NOMO-1 (cell line): ENCODE data around the gene GTF2H2.
"Not testable (repeated sequence)": the region's sequence is repeated elsewhere in the genome, so short reads cannot be mapped to it uniquely, and the experiment has no call there.

Experiments
- DNase-seq, 2 experiments: peaks; one replicate each; lab custom pipeline; 2025; ENCODE audit not compliant: unreplicated experiment in 2 of 2; lab: John Stamatoyannopoulos, UW

Gene GTF2H2

DNA sequence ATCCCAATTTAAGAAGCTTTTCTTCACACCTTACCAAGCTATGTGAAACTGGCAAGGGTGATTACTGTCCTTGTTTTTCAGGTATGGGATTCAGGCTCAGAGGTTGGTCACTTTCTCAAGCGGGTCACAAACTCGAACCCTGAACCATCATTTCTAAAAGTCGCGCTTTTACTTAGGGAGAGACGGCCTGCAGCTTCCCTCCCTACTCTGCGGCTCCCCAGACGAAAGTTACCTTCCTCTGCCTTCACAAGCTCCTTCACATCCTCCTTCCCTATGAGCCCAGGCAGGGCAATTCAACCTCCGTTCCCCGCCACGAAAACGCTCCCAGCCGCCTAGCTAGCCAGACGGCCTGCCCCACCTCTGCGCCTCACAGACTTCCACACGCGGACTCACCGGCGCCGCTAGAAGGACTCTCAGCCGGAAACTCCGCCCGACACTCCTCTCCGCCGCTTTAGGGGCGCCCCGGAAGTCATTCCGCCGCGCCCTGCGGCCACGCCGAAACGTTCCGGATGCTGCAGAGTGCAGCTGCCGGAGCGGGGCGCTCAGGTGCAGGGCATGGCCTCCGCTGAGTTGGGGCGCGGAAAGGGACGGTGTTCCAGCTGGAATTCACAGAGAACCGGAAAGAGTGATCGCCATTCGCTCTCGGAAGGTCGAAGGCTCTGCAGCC, at the start of gene GTF2H2:
Gene GTF2H2, minus strand, starts transcription at position 415 of the 667 bp plus-strand sequence. CDS start 4,913 bp downstream, outside the sequence.
- not testable (repeated sequence) for DNase-seq

DNA sequence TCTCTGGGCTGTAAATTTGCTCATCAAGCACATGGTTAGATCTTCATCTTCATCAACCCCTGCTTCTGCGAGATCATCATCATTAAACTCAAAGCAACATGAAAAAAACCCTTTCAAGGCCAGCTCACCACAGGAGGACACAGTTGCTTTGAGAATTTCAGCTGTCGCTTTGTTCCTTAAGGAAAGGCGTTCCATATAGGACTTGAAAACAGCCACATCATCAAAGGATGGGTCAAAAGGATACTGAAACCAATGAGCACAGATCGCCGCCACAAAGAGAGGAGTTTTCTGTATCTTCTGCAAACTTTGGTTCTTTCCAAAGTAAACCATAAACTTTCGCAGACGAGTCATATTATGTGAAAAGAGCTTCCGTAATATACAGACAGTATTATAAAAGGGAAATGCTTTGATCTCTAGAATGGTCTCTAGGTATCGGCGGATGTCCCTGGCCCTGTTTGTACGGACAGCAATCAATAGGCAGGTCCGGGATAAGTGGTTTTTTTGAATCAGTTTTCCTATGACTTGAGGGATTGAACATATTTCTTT, 42.3 kb upstream of the GTF2H2 start:
- DNase-seq: not testable (repeated sequence)

DNA sequence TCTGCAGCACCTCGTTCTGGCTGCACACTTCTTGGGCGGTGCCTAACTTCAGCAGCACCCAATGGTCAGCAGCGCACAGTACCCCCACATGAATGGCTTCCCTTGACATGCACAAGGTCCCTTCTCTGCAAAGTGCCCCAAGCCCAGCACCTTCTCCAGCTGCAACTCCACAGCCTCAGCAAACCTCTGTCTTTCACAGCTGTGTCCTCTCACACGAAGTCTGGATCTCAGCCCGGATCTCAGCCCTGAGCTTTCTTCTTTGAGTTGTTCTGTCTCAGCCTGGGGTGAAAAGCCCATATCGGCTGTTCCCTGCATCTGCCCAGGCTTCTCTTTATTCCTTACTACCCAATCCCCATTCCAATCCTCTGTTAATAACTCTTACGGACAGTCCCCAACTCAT, 32.5 kb upstream of the GTF2H2 start:
- DNase-seq: not testable (repeated sequence)

DNA sequence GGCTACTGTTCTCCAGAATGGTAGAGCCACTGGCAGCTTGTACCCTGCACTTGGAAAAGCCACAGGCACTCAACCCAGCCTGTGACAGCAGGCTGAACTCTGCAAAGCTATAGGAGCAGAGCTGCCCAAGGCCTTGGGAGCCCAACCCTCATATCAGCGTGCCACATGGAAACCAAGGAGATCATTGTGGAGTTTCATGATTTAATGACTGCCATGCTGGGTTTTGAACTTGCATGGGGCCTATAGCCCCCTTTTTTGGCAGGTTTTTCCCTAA, 30.4 kb upstream of the GTF2H2 start:
- not testable (repeated sequence) for DNase-seq

DNA sequence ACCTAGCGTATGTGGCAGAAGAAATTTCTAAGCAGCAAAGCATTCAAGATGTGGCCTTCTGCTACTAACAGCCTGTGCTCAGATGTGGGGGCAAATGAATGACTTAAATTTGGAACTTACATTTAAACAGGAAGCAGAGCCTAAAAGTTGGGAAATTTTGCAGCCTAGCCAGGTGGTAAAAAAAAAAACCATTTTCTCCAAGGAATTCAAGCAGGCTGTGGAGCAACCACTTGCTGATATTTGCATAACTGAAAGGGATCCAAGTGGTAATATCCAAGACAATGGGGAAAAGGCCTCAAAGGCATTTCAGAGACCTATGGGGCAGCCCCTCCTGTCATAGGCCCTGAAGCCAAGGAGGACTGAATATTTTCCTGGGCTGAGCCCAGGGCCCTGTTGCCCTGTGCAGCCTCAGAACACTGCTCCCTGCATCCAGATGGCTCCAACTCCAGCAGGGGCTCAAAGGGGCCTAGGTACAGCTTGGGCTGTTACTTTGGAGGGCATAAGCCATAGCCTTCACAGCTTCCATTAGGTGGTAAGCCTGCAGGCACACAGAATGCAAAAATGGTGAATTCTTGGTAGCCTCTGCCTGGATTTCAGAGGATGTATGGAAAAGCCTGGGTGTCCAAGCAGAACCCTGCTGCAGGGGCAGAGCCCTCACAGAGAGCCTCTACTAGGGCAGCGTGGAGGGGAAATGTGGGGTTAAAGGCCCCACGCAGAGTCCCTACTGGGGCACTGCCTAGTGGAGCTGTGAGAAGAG, 29.9 kb upstream of the GTF2H2 start:
- DNase-seq: not testable (repeated sequence)

DNA sequence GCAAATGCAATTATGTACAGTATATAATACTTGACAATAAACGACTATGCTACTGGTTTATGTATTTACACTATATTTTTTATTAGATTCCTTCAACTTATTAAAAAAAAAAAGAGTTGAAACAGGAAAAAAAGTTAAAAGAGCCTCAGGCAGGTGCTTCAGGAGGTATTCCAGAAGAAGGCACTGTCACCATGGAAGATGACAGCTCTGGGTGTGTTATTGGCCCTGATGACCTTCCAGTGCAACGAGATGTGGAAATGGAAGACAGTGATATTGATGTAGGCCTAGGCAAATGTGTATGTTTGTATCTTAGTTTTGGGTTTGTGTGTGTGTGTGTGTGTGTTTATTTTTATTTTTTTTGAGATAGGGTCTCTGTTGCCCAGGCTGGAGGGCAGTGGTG, 22.3 kb upstream of the GTF2H2 start:
- DNase-seq: not testable (repeated sequence)

DNA sequence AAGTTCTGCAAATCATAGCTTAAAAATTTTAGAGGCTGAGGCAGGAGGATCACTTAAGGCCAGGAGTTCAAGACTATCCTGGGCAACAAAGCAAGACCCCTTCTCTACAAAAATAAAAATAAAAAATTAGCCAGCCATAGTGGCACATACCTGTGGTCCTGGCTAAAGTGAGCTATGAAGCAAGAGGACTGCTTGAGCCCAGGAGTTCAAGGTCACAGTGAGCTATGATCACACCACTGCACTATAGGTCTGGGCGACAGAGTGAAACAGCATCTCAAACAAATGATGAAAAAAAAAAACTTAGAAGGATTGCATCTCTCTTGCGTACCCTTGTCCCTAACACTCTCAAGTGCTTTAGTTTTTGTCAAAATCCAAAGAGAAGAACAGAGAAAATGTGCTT, 21.3 kb upstream of the GTF2H2 start:
- not testable (repeated sequence) for DNase-seq

DNA sequence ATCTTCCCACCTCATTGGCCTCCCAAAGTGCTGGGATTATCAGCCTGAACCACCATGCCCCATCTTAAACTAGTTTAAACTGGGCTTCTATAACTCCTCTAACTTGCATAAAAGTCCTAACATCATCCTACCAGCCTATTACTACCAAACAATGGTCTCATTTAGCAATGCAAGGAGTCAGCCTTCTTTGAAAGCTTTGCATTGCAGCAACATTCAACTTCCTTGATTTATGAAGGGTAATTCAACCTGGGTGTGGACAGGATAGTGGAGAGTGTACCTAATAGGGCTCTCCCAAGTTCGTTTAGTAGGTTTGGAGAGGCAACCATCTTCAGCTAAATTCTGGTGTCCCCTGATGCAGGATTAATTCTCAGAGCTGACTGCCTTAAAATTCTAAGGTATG, 18.7 kb upstream of the GTF2H2 start:
- not testable (repeated sequence) for DNase-seq

DNA sequence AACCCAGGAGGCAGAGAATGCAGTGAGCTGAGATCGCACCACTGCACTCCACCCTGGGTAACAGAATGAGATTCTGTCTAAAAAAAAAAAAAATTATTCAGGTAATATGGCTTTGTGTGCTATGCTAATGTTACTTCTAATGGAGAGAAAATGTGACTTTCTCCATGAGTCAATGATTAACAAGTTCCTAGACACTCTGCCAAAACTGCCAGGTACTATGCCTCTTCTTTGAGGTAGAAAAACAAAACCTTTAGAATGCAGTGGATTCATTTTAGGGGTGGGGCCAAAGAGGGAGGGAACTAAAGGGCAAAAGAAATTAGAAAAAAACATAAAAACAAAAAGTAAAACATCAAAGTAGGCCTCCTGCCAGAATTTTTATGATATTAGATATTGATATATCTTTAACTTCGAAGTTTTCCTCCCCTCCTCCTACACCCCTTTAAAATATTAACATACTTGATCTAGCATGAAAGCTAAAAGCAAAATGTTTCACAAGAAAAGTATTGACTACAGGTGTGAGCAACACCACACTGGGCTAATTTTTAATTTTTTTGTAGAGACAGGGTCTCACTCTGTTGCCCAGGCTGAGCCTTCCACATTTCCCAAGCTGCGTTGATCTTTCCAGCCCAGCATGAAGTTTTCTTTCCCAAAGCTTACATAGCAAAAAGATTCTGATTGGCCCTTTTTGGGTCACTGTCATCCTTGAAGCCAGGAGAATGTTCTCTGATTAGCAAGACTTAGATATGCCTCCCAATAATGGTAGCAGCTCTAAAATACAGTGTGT, 17.0 kb upstream of the GTF2H2 start:
- not testable (repeated sequence) for DNase-seq

DNA sequence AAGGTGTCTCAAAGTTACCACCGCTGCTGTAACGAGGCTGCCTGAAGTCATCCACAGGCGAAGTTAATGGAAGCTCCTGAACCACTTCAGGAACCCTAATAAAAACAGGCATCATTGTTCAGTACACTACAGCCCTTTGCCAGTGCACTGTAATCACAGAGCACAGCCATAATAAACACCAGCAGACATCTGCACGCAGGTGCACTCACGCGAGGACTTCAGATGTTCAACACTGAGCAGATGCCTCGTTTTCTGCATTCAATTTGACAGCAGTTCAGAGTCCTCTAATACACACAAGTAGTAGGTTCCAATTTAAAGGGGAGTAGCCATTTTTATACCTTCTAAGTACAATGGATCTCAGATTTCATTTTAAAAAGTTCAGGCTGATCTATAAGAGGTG, 15.4 kb upstream of the GTF2H2 start:
- not testable (repeated sequence) for DNase-seq

DNA sequence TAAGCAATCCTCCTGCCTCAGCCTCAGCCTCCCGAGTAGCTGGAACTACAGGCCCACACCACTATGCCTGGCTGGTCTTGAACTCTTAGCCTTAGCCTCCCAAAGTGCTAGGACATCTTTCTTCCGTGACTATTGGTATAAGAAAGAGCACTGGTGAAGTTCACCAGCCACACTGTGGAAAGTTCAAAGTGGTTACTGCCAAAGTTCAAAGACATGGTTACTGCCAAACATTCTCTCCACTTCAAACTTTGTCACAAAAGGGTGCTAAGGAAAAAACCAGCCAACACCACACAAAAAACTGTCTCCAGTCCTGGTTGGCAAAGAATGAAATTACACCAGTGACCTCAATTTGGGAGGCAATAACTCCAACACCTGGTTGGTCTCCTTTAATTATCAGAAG, 14.9 kb upstream of the GTF2H2 start:
- not testable (repeated sequence) for DNase-seq

DNA sequence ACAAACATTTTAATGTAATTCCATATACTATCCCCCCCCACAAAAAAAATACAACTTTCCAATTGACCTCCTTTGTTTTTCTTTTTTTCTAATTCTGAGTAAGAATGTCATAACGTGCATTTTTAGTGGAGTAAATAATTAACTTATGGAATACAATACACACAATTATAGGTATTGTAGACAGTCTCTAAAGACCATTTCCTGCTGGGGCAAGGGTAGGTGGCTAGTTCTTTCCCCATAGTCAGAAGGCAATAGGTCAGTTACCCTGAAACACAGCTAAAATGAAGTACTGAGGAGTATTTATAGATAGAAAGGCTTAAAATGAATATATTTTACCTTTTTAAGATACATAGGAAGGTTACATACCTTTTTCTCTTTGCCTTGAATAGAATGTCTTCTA, 6.2 kb downstream of the GTF2H2 start:
- not testable (repeated sequence) for DNase-seq

DNA sequence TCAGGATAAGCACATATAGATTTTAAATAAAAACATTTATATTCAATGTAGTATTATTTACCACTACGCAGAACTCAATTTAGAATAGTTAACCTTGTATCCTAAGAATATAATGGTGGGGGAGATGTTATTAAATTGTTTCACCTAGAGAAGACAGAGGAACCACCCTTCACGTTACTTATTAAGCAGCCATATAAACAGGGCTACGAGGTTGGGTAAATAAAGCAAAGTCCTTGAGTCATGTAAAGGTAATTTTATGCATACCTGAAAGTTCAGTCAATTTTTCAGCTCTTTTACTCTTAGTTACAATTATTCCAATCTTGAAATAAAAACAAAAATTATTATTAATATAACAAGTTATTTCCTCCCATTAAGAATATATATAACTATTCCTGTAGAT, 8.1 kb downstream of the GTF2H2 start:
- not testable (repeated sequence) for DNase-seq

DNA sequence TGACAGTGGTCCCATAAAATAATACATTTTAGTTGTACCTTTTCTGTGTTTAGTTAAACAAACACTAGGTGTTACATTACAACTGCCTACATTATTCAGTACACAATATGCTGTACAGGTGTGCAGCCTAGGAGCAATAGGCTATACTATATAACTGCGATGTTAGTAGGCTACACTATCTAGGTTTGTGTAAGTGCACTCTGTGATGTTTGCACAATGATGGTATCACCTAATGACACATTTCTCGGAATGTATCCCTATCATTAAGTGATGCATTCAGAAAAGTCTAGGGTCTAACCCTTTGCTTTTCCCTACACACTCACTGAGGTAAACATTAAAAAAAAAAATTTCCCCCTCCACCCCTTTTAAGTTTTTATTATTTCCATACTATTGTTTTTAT, 22.7 kb downstream of the GTF2H2 start:
- DNase-seq: not testable (repeated sequence)

DNA sequence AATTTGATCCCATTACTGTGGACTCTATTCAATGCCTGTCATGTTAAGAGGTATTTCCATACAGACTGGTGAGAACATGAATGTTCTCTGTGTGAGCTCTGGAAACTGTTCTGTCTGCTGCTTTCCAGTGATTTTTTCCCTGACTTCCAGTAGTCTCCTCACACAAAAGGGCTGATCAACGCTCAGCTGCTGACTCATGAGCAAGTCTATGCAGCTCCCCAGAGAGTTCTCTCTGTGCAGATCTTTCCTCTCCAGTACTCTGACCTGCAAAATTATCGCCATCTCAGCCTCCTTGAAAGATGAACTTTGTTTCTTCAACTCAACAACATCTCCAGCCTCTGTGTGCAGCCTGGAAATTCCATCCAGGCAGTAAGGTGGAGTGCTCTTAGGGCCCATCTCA, 23.3 kb downstream of the GTF2H2 start:
- not testable (repeated sequence) for DNase-seq

DNA sequence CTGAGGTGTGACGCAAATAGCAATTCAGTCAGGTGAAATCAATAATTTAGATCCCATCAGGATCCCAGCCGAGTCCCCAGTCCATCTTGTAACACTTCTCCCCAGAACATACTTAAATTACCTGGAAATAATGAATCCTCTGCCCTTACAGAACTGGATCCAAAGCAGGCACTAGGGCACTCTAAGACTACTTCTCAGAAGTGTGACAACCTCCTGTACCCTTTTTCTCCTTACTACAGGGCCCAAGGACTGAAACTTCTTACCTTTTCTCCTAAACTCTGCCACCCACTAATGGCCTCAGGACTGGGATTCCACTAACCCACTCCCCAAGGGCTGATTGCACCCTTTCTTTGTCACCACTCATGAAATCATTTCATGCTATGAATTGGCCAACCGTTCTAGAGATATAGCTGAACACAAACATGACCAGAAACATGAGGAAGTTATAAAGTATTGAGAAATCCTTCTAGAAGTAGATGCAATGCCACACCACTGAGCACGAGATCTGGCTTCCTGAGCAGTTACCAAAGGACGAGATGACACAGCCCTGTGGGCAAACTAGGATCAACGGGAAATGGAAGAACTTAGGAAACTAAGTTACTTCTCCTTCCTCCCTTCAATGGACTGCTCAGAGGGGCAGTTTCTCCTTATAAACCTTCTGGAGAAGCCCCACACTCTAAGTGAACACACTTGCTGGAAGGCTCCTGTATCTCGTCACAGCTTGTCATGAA, 36.3 kb downstream of the GTF2H2 start:
- DNase-seq: not testable (repeated sequence)

DNA sequence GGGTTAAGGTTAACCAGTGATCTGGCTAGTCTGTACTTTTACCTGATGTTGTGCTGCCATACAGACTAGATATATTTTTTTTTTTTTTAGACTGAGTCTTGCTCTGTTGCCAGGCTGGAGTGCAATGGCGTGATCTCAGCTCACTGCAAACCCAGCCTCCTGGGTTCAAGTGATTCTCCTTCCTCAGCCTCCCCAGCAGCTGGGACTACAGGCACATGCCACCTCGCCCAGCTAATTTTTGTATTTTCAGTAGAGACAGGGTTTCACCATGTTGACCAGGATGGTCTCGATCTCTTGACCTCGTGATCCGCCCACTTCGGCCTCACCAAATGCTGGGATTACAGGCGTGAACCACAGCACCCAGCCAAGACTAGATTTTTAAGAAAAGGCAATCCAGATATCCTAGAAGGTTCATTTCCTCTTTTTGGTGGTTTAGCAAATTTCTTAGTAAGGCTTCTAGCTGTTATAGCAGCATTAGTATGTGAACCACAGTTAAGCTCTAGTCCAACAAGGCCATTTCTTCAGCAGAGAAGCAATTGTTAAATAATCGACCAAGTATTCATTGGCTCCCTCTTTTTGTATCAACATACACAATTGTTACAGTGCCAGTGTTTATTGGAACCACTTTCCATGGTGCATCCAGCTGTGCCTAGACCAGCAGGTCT, 42.1 kb downstream of the GTF2H2 start, which contains the start of gene NAIP:
Gene NAIP, minus strand, starts transcription at position 51 of the 665 bp plus-strand sequence. CDS start 12,424 bp downstream, outside the sequence.
- DNase-seq: not testable (repeated sequence)

DNA sequence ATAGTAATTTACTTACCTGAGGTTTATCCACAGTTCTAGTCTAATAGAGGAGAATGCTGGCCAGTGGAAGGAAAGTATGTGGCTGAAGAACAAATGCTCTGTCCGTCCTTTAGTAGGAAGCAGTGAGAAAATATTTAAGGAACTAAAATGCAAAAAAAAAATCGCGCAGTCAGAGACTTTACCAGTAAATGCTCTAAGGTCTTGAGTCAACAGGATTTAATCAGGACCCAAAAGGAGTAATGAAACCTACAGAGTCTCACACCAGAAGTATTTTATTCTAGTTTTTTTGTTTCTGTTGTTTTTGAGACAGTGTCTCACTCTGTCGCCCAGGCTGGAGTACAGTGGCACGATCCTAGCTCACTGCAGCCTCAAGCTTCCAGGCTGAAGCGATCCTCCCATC, 46.8 kb downstream of the GTF2H2 start:
- not testable (repeated sequence) for DNase-seq

DNA sequence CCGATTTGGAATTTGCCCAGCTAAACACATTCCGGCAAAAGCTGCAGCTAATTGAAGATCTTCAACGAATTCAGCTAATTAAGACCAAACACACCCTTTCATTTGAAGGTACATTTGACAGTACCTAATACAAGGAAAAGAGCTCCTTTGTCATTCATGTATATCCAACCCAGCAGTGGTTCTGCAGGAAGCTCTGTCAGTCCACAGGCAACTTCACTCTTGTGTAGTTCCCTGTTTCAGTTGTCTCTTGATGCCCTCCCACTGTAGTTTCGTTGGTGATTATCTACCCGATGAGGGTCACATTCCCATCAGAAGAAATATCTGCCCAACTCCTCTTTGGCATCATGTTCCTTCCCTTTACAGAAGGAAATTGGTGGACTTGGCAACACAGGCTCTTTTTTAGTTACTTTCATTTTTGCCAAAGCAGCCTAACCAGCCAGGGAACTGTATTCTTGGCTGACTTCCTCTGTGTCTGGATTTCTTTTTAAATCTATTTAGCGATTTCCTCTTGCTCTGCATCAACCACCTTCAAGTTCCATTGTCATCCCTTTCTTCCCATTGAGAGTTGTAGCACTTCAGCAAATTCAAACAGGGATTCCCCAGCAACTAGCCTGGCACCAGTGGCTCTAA, 49.0 kb downstream of the GTF2H2 start:
- not testable (repeated sequence) for DNase-seq
